K562 (cell line): ENCODE results near the gene ZNF566.

Experiments used
- GTF2F1 ChIP-seq: IDR thresholded peaks from 2 replicates; pipeline ENCODE4 v1.6.1; 2011; ENCODE audit warnings: low read depth, low read length, improper control_type of control experiment
- SP1 ChIP-seq: sonication (generic); formaldehyde crosslinking; IDR thresholded peaks from 2 replicates; pipeline ENCODE4 v1.8.1; 2022; ENCODE audit warnings: mild to moderate bottlenecking, missing genetic modification reagents
- ZNF121 ChIP-seq: sonication (generic); formaldehyde crosslinking; conservative IDR thresholded peaks from 2 replicates; pipeline ENCODE4 v1.8.0; 2022; ENCODE audit warnings: missing genetic modification reagents

DNA sequence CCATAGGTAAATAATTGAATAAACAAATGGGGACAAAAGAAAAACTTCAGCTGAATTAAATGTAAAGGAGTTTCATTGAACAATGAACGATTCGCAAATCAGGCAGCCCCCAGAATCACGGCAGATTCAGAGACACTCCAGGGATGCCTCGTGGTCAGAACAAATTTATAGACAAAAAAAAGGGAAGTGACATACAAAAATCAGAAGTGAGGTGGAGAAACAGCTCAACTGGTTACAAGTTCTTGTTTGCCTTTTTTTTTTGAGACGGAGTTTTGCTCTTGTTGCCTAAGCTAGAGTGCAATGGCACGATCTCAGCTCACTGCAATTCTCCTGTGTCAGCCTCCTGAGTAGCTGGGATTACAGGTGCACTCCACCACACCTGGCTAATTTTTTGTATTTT lies 5.7 kb downstream of the ZNF566 start:
- TF ChIP-seq GTF2F1 (no peak), ZNF121 (CRISPR knock-in tag) (no peak), SP1 (CRISPR knock-in tag) (no peak)
